RCC 7860 (cell line): ENCODE data around the gene RNASE13.
"Not testable (repeated sequence)": the region's sequence is repeated elsewhere in the genome, so short reads cannot be mapped to it uniquely, and the experiment has no call there.

Experiments used
- DNase-seq: peaks from one replicate; pipeline ENCODE4 v3.0.0-alpha.2; 2015; ENCODE audit warnings: low spot score
- FAIRE-seq: peaks from 2 replicates; lab custom pipeline; 2012; peaks lifted over from hg19 to GRCh38; lab: Jason Lieb, UNC

Gene RNASE13

DNA sequence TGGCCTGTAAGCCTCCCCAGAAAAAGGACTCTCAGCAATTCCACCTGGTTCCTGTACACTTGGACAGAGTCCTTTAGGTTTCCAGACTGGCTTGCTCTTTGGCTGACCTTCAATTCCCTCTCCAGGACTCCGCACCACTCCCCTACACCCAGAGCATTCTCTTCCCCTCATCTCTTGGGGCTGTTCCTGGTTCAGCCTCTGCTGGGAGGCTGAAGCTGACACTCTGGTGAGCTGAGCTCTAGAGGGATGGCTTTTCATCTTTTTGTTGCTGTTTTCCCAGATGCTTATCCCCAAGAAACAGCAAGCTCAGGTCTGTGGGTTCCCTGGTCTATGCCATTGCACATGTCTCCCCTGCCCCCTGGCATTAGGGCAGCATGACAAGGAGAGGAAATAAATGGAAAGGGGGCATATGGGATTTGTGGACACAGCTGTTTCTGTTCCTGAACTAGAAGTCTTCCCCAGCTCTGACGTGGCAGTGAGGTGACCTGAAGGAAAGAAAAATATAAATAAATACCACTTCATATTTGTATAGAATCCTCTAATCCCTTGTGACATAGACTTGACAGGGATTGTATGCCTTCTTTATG, 8.9 kb upstream of the RNASE13 start:
- FAIRE-seq (no peak), DNase-seq (no peak)

DNA sequence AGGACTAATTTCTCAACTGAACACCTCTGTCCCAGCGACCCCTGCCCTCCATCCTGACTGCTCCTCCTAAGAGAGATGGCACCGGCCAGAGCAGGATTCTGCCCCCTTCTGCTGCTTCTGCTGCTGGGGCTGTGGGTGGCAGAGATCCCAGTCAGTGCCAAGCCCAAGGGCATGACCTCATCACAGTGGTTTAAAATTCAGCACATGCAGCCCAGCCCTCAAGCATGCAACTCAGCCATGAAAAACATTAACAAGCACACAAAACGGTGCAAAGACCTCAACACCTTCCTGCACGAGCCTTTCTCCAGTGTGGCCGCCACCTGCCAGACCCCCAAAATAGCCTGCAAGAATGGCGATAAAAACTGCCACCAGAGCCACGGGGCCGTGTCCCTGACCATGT, 8.3 kb upstream of the RNASE13 start:
- DNase-seq = no peak
- FAIRE-seq = no peak

DNA sequence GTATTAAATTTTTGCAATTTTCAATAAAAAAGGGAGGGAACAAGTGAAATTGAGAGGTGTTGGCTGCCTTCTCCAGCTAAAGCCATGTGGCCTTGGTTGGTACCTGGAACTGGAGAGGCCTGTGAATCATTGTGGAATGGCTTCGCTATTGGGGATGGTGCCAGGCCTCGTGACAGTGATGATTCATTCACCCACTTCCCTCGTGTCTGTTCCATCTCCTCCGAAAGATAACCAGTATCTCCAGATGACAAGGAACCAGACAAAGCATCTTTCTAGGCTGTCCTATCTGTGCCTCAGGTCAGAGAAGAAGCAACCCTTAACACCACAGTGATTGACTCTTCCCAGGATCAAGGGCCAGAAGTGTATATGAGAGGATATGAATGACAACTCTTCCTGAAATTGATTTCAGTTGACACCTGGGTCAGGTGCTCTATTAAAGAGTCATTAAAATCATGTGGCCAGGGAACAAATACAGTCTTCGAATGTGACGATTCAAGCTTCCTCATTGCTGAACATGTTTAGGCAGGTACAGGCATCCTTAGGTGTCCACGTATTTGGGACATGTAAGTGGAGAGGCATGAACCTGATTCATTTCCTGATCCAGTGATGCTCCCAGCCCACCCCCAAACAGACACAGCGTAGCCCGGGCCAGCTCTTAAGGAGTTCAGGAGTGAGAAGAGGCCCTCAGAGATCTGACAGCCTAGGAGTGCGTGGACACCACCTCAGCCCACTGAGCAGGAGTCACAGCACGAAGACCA, 7.2 kb upstream of the RNASE13 start, which contains the start of gene RNASE7:
TSS of gene RNASE7 (plus strand) at position 687 of the 758 bp plus-strand sequence. CDS start 631 bp downstream, outside the sequence.
- DNase-seq = peak; percentile 16
- FAIRE-seq = no peak

DNA sequence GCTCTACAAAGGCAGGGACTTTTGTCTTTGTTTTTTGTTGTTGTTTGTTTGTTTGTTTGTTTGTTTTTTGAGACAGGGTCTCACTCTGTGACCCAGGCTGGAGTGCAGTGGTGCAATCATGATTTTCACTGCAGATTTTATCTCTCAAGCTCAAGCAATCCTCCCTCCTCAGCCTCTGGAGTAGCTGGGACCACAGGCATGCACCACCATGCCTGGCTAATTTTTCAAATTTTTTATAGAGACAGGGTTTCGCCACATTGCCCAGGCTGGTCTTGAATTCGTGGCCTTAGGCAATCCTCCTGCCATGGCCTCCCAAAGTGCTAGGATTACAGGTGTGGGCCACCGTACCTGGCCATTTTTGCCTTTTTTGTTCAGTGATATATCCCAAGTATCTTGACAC, 6.3 kb upstream of the RNASE13 start:
- DNase-seq, FAIRE-seq: not testable (repeated sequence)

DNA sequence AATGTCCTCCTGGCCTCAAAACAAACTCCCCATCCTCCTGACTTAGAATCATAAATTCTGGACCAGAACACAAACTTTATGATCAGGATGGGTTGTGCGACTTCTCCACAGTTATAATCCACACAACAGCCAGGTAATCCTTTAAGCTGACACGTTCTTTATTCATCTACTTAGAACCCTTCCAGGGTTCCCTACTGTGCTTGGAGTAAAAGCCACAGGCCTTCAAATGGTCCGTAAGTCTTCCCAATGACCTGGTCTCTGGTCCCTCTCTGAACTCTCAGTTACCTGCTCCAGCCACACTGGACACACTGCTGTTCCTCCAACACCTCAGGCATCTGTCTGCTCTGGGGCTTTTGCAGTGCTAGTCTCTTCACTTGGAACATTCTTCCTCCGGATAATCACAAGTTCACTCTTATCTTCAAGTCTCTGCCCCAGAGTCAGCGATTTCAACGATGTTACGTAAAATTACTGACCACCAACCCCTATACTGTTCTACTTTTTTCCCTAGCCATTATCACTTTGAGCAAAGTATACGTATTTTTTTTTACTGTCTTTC, 5.8 kb upstream of the RNASE13 start:
- no peak for DNase-seq
- FAIRE-seq = no peak

DNA sequence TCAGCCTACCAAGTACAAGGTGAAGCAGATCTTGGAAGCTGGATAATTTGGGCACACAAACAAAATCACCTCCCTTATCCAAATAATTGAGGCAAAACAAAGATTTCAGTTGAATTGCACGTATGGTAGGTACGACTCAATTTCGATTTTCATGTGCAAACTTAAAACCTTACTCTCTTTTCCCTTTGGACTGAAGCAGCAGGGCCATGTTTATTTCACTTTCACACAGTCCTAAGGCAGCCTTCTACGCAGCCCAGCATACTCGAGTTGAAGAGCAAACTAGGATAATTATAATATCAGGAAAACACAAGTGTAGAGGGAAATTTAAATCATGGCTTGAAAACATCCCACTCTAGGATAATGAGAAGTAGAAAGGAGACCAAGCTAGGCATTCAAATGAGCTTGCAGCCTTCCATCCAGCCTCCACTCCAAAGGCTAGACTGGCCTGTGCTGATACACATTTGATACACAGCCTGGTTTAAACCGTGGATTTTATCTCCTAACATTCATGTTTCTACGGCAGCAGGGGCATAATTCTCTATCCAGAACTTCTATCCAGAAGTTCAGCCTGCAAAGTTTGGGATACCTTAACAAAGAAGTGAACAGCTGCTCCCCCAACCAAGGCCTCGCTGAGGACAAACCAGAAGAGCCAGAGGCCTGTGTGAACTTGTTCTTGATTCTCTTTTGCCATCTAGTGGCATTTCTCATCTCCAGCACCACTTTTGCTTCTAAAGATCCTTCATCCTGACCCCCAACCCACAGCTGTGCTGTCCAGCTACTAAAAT, 5.2 kb upstream of the RNASE13 start:
- FAIRE-seq = no peak
- no peak for DNase-seq

DNA sequence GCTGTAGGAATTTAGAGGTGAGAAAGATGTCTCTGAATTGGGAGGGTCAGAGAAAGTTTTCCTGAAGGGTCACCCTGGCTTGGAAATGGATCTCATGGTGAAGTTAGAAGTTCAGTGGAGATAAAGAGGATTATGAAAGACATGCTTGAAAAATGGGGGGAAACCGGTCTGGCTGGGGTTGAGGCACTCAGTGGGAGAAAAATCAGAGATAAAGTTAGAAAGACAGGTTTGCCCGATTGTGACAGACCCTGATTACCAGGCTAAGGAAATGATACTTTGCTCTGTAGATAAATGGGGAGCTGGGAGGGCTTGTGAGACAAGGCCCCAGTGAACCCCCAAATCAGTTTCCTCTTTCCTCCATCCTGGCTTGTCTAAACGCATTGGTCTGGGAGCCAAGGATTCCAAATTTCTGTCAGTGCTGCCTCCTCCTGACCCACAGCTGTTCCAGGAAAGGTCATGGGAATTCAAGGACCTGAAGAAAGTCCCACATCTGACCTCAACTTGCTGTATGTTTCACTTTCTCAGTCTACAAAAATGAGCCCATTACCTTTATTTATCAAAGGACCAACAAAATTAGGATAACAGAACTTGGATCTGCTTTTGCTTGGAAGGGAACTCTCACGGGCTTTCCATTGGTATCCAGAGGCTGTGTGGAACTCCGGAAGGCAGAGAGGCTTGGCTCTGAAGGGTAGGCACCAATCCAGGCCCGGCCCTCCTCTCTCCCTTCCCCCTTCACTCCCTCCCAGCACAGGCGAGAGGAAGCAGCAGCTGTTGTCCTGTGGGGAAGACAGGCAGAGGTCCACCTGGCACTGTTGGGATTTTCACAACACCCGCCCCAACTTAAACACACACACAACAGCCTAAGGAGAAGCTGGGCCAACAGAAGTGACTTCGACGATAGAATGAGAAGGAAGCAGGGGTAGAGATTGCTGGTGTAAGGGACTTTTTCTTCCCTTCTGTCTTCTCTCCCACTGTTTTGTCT, 4.1 kb upstream of the RNASE13 start:
- FAIRE-seq (no peak), DNase-seq (no peak)

DNA sequence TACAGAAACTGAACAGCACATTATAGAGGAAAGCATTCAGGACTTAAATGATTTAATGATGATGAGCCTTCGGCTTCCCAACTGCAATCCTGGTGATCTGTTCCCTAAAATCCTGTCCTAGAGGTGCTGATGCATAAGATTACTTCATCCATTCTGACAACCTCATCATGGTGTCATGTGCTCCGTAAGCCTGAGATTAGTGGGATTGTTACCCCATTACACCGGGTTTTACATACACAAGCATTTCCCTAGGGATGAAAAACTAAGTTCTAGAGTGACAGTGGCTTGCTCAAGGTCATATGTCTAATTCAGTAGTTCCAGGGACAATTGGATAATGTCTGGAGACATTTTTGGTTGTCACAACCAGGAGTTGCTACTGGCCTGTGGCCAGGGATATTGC, 2.5 kb upstream of the RNASE13 start:
- DNase-seq (no peak), FAIRE-seq (no peak)

DNA sequence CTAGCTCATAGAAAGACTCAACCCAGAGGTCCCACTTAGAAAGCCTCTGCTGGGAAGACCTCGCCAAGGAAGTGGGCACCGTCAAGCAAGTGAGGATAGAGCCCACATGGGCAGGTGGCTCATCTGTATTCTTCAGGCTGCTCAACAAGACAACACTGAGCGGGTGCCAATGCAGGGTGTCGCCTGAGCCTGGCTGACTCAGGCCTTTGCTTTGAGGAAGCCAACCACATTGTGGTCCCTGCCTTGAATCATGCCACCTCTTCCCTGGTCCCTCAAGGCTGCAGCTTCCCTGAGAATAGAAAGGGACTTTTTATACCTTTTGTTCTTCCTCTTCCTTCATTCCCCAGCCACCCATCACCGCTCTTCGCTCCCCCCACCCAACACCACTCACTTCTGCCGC, 2.1 kb upstream of the RNASE13 start:
- DNase-seq (peak; percentile 39), FAIRE-seq (no peak)

DNA sequence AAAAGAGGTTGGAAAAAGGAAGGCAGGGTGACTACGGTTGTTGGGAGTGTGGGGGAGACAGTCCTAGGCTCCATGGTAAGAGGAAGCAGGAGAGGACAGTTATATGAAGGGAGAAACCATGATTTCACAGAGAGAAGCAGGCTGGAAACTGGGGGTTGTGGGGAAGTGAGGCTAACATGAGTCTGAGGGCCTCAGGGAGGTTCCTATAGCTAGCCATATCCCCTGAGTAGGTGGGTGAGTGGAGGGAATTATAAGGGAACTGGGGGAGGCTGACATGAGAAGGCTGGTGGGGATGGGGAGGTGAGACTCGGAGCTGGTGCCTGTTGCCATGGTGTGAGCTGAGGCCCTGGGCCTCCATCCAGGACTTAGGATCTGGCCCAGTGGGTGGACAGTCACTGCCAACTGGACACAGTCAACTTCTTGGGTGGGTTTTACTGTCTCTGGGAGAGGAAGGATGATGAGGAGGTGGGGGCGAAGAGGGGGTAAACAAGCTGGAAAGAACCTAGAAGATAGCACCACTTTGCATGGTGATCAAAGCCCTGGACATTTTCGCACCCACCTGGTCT, 1.4 kb downstream of the RNASE13 start:
- no peak for FAIRE-seq
- DNase-seq = no peak

DNA sequence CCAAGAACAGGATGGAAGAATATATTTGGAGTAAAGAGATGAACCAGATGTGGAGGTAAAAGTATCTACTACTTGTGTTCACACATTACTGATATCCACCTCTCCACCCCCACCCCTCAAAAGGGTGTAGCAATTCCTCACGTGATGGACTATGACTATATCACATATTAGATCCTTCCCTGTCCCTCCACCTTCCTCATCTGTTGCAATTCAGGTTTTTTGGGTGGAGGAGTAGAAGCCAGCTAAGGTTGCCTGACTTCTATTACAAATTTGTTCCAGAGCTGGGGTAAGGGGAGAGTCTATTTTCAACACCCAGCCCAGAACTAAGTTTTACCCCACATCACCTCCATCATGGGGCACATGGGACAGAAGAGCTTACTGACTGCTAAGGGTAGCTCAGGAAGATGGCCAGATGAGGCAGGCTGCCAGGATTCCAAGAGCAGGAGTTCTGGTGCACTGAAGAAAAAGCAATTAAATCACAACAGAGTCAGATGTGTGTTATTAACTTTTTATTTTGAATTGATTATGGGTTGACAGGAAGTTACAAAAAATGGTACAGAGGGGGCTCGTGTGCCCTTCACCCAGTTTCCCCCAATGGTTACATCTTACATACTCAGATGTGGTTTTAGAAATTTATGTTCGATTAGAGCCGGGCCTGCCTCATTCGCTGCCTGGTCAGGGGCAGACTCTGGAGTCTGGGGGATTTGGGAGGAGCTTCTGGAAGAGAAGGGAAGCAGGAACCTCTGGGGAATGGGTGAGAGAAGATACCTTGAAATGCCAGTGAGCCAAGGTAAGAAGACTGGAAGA, 2.1 kb downstream of the RNASE13 start:
- FAIRE-seq = no peak

DNA sequence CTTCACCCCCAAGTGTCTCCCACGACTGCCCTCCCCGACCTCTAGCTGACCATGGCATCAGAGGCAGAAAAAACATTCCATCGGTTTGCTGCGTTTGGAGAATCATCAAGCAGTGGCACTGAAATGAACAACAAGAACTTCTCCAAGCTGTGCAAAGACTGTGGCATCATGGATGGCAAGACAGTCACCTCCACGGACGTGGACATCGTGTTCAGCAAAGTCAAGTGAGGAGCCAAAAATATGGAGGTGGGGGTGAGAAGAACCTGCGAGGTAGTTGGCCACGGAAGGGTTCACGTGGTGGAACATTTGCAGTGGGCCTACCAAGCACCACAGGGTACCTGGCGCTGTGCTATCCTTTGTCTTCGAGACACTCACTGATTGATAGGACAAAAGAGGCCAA, 4.1 kb downstream of the RNASE13 start:
- no peak for DNase-seq
- FAIRE-seq = no peak

More for the DNA sequence above, 2.1 kb downstream of the RNASE13 start:
- no peak for DNase-seq

DNA sequence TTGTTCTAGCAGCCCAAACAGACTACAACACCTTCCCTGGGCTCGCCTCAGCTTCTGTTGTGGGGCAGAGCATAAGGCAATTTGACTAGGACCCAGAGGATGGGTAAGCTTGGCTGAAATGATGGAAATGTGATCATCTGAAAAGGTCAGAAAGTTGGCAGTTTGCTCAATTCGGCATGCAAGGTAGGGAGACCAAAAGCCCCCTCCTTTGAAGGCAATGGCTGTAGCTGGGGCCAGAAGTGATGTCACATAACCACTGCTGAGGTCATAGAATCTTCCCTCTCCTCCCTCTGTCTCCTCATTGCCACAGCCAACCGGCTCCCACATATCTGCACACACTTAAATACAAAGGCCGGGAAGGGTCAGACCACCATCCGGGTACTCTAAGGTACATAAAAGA, 4.7 kb downstream of the RNASE13 start, which contains the start of gene TPPP2:
TSS of gene TPPP2 (plus strand) at position 301 of the 400 bp plus-strand sequence. CDS start 365 bp downstream, outside the sequence.
- FAIRE-seq (no peak), DNase-seq (no peak)

DNA sequence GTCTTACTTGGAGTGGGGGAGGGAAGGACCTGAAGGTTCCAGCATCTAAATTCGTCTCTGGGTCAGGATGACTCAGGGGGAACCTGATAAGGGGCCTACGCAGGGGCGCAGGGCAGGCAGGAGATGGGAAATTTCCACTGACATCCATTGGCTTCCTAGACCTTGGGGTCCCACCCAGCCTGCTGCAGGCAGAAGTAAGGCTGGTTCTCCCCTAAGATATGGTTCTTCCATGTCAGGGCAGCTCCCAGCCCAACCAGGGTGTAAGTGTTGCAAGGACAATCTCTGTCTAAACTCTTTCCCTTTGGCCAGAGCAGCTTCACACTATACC, 7.7 kb downstream of the RNASE13 start:
- FAIRE-seq (no peak), DNase-seq (no peak)

DNA sequence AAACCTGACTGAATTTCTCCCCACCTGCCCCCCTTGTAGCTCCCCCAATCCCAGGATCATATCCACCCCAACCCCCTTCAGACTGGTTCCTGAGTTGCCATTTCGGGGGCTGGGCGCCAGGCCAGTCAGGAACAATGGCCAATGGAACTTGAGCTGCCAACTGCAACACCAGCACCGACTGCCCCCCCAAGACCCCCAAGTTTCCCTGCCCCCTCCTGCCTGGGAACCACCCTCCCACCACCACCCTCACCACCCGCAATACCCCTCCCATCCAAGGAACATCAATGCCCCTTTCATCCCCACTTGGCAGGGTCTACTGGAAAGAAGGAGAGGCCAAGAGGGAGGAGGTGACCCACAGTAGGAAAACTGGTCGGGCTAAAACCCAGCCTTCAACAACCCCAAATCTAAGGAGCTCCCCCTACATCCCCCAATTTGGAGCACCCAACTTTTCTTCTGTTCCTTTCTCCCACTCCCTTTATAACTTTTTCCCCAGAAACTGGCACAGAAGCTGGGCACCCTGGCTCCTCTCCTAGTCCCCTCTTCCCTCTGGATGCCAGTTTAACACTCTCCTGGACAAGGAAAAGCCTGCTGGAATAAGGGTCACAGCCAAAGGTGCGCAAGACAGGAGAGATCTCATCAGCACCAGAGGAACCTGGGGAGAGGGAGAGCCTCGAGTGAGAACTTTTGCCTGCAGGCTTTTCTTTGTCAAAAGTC, 8.2 kb downstream of the RNASE13 start:
- FAIRE-seq = no peak
- DNase-seq = no peak

DNA sequence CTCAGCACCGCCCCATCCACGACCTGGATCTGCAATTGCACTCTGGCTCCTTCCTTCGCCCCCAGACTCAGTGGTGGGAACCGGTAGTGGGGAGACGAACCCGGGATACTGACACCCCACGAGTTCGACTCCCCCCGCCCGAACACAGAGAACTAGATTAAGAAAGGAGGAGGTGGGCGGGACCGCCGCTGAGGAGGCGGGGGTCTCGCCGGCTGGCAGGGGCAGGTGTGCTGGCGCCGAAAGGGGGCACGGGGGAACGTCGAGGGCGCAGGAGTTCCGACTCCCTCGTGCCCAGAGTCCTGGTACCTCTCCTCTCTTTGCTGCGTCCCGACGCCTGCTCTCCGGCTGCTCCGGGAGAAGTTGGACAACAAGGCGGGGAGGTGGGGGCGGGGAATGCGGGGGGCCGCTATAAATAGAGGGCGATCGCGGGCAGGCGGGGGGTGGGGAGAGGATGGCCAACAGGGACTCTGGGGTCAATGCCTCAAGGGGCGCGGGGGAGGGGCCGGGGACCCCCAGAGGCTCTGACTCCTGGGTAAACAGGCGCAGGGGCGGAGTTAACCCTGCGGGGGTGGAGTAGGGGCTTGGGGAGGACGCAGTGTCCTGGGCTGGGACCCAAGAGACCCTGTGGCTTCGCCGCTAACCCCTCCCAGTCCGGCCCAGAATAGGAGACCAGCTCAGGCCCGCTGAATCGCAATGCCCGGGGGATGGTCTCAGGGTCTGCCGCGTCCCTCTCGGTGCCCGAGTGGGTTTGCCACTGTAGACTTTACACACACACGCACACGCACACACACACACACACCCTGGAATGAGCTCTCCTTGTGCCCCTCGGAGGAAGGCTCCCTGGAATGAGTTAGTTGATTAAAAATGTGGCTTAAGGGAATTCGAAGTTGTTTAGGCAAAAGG, 9.0 kb downstream of the RNASE13 start:
- FAIRE-seq (no peak), DNase-seq (no peak)

DNA sequence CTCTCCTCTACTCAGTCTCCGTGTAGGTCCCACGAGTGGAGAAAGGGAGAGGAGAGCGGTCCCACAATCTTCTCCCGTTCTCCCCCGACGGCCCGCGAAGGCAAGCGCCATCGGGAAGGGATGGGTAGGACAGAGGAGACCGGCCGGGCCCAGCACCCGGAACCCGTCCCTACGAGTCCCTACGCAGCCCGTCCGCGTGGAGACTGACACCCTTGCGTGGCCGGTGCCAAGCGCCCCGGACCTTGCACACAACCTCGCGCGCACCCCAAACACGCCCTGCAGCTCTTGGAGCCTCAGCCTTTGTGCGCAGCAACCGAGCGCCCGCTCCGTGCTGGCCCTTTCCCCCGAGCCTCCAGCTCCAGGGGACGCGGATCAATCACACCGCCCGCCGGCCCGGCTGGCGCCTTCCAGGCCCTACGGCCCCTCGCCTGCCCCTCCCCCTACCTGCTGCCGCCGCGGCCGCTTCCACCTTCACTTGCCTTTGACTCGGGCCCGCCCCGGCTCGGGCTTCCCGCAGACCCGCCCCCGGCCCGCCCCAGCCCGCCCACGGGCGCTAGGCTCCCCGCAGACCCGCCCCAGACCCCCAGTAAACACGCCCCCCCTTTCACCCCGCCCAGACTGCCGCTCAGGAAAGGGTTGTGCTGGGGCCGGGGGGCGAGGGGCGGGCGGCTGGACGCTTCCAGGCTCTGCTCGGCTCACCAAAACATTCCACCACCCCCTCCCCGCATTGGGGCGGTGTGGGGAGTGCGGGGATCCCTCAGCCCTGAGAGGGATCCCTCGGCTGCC, 9.8 kb downstream of the RNASE13 start, which contains the start of gene NDRG2:
TSS of gene NDRG2 (minus strand) at position 477 of the 786 bp plus-strand sequence. CDS start 1,746 bp downstream, outside the sequence.
- no peak for FAIRE-seq

More for the DNA sequence above, 9.8 kb downstream of the RNASE13 start, which contains the start of gene NDRG2:
- DNase-seq = no peak
